ENCODE data around the gene FGA.
A peak's percentile ranks its signal among the peaks of the same experiment; 100 is the strongest.

FGA gene

DNA sequence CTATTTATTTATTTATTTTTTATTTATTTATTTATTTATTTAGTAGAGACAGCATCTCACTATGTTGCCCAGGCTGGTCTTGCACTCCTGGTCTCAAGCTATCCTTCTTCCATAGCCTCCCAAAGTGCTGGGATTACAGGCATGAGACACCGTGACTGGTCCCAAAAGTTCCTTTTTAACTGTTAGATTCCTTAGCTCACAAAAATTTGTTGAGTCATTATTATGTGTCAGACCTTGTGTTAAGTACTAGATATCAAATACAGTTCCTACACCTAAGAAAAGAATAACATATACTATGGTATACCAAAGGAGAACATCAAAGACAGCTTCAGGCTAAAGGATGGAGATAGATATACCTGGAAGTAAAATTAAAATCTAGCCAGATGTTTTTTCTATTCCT is 11.6 kb downstream of the FGA start:
- peak; percentile 55 for DNase-seq (ENCODE audit: low read depth)

DNA sequence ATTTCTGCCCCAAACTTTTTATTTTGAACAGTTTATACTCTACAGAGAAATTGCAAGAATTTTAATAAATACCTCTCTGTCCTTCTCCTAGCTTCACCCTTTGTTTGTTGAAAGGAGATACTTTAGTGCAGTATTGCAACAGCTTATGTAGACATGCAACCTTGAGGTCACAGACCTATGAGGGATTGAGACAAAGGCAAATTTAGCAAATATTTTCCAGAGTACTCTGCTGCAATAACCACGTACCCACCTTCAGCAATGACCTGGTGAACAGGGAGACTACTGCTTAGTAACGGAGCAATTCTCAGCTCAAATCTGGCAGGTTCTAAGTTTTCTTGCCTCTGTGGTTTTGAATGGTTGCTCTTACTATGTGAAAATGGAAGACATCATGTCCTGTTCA is 13.2 kb downstream of the FGA start:
- DNase-seq (ENCODE audit: low read depth): peak; percentile 79

DNA sequence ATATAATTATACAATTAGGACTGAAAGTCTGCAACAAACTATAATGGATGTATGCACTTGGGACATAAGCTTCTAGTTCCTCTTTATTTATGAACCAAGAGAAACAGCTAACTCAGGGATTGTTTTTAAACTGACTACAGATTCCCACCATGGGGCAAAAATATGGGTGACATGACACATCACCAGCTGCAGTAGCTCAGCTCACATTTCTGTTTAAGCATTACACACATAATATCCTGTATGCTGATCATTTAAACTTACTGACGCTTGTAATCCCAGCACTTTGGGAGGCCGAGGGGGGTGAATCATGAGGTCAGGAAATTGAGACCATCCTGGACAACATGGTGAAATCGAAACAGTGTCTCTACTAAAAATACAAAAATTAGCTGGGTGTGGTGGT is 16.2 kb downstream of the FGA start:
- peak; percentile 80 for DNase-seq (ENCODE audit: low read depth)

GRCh38 chr4:154573190-154573870 is 17.2 kb downstream of the FGA start:
- no peak for DNase-seq (ENCODE audit: low read depth)

- DNase-seq (ENCODE audit: low read depth): no peak
Measured at GRCh38 chr4:154569584-154569983, 21.0 kb downstream of the FGA start.

GRCh38 chr4:154569028-154569427 is 21.5 kb downstream of the FGA start:
- peak; percentile 73 for DNase-seq (ENCODE audit: low read depth)

DNA sequence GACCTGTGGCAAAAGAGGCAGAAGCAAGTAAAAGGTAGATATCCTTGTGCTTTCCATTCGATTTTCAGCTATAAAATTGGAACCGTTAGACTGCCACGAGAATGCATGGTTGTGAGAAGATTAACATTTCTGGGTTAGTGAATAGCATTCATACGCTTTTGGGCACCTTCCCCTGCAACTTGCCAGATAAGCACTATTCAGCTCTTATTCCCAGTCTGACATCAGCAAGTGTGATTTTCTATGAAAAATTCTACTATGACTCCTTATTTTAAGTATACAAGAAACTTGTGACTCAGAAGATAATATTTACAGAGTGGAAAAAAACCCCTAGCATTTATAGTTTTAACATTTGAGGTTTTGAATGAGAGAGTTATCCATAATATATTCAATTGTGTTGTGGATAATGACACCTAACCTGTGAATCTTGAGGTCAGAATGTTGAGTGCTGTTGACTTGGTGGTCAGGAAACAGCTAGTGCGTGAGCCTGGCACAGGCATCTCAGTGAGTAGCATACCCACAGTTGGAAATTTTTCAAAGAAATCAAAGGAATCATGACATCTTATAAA is 23.8 kb downstream of the FGA start:
- DNase-seq (ENCODE audit: low read depth): peak; percentile 63

DNA sequence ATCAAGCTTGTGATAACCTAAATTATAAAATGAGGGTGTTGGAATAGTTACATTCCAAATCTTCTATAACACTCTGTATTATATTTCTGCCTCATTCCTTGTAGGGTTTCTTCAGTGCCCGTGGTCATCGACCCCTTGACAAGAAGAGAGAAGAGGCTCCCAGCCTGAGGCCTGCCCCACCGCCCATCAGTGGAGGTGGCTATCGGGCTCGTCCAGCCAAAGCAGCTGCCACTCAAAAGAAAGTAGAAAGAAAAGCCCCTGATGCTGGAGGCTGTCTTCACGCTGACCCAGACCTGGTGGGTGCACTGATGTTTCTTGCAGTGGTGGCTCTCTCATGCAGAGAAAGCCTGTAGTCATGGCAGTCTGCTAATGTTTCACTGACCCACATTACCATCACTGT is 24.8 kb downstream of the FGA start:
- DNase-seq (ENCODE audit: low read depth): no peak

GRCh38 chr4:154564311-154564710 is 26.2 kb downstream of the FGA start:
- no peak for DNase-seq (ENCODE audit: low read depth)

GRCh38 chr4:154562697-154563254 is 27.8 kb downstream of the FGA start, which contains the start of gene FGB:
Gene FGB (plus strand): TSS chr4:154563011. CDS start chr4:154563019, 8 bp downstream.
- no peak for DNase-seq (ENCODE audit: low read depth)

GRCh38 chr4:154560824-154561231 is 29.7 kb downstream of the FGA start:
- DNase-seq (ENCODE audit: low read depth): peak; percentile 99

GRCh38 chr4:154560419-154560801 is 30.1 kb downstream of the FGA start:
- DNase-seq (ENCODE audit: low read depth): no peak

DNA sequence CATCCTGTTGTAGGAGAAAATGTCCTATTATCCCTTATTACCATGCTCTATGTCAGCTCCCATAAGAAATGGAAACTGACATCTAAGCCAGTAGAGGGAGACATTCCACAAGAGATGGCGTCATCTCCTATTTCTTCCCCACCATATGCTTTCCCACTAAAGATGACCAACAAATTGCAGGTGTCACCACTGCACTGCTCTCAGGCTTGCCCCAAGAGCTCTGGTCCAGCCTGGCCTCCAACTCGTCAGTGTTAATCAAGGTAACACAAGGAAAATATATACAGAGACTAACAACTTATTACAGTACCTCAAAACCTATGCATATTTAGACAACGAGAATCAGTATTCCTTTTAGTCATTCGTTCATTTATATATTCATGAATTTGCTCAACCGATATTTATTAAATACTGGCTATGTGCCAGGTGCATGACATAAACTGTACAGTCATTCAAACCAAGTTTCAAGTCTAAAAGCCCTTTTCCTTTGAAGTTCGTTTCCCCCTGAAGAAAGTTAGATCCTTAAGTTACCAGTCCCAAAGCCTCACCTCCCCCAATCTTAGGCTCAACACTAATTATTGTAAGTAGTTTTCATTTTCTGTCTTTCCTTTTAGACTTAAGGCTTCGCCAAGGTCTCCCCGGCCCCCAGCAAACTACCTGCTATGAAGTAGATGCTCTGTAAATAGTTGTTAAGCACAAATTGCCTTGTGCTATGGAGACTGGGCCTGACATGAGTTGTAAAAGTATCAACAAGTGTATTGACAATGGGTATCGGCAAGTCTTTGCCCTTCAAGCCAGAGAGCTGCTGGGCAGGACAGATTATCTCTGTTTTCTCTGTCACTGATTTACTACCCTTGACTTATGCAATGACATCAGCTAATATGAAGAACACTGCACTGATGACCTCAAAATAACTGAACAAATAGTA is 30.8 kb downstream of the FGA start:
- DNase-seq (ENCODE audit: low read depth): peak; percentile 83

DNA sequence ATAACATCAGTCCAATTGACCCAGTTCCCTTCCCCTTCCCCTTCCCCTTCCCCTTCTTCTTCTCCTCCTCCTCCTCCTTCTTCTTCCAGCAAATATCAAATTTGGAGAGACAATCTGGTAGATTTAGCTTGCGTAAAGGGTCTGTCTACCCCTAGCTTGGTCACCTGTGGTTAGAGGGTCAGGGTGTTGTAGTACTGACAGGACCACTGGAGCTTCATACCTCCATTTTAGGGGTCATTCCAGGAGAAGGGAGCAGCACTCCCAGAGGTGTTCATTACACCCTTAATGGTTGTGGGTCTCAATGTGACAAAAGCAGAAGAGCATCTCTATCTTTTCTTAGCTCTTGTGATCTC is 31.4 kb downstream of the FGA start:
- no peak for DNase-seq (ENCODE audit: low read depth)

DNA sequence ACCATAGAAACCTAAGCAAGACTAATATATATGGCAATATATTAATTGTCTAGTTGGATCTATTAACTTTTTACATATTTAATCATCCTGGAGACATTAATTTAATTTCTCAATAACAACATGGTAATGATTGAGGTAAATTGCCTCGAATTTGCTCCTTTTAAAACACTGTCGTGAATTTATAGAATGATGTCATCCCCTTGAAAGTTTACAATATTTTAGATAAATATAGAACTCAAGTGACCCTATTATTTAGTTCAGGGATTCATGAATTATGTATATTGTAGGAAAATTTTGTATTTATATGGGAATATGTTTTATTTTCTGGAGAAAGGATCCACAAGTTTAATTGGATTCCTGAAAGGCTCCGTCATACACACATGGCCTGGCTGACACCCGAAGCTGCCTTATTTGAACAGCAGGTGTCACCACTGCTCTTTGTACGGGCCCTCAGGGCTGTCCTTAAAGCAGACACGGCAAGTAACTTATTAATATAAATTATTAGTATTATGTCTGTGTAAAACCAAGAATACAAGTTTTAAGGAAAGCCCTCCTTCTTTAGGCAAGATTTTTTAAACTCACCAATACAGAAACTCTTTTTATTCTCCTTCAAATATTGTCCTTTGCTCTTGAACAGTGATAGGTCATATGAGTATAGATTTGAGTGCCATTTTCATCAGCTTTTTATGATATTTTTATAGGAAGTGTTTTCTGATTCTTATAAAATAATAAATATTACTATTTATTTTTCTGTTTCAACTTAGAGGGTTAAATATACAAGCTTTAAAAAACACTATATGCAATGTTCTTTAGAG is 38.5 kb downstream of the FGA start:
- peak; percentile 89 for DNase-seq (ENCODE audit: low read depth)

DNA sequence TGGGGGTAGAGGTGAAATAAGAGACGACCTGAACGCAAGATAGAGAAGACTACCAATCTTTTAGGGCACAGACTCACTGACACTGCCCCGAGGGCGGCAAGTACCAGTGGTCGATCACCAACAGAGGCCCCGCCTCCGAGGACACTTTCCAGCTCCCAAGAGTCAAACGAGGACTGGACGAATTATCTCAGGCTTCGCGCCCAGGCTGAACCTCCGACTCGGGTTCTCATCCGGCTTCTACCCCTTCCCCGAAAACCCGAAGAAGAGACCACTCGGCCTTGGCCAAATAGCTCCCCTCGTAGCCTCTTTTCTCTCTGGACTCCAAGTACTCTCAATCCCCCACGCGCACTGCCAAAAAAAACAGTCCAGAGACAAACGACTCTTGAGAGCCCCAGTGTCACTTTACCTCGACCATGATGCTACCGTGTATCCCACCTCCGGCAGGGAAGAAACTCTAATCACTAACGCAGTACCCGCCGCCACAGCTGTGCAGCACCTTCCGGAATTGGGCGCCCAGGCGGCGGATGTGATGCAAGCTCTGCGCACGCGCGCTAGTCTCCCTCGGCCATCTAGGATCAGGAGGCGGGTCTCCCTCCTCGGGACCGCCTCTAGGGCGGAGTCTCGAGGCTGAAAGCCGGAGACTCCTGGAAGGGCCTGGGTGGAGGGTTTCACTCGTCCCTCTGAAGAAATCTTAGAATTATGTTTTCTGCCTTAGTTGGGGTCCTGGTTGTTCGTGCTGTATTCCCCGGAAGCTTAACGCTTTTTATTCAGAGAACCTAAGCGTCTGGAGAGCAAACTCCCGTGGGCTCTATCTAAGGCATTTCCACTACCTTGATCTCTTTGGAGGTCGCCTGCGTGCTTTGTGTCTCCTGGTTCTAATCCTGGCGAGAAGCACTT is 40.4 kb downstream of the FGA start, which contains the start of gene PLRG1:
TSS of gene PLRG1 (minus strand) at position 507 of the 897 bp plus-strand sequence. CDS start at position 415, 92 bp downstream.
- peak; percentile 92 for DNase-seq (ENCODE audit: low read depth)

DNA sequence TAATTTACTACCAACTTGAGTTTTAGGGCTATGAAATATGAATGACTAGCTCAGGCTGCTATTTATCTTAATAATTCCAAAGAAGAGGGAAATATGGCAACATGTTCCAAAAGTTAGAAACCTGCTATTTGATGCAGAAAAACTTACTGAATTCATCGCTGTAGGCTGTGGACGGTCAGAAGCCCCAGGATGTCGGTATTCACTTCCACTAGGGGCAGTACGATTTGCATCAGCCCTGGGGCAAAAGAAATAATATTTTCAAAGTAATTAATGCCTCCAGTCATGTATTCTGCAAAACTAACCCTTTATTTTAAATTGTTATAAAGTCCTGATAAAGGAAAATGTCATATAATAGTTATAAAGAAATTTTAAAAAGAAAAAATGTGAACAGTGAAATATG is 44.9 kb downstream of the FGA start:
- no peak for DNase-seq (ENCODE audit: low read depth)

DNA sequence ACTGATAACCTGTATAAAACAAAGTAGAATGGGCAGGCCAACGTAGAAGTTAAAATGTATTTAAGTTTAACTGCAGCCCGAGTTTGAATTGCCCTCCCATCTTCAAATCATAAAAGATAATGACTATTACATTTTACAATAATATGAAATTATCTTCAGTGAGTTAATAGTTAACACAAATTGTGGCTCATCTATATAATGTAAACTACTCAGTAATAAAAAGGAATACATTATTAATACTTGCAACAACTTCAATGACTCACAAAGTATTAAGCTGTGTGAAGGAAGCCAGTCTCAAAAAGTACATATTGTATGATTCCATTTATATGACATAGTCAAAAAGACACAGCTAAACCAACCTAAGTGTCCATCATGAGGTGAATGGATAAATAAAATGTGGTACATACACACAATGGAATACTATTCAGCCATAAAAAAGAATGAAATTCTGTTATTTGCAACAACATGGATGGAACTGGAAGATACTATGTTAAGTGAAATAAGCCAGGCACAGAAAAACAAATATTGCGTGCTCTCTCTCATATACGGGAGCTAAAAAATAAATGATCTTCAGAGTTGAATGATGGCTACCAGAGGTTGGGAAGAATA is 48.2 kb downstream of the FGA start:
- no peak for DNase-seq (ENCODE audit: low read depth)

Data from iris pigment epithelial cell (primary cell).